ENCODE results near the gene SLC16A3. TPM values are rescaled to one million over a fixed set of nuclear protein-coding genes. Genes with fewer than 3 reads are reported as not detected.

Gene SLC16A3
- total RNA-seq, 1 donor from 2014 or later: 253 TPM

GRCh38 chr17:82262344-82262743 is 33.5 kb downstream of the SLC16A3 start:
- DNase-seq (ENCODE audit: low spot score in 2 of 2): no peak
- intact Hi-C loops (cut with DNase I): no loop called here
- H3K27me3 ChIP-seq: no peaks in the 10 kb centered on the region
- H3K9me3 ChIP-seq: no peaks in the 10 kb centered on the region
- peaks cover 80 to 90% of the 10 kb centered on the region in 2 donors for H3K36me3 ChIP-seq
- H3K4me1 ChIP-seq: peaks cover 4 to 12% of the 10 kb centered on the region in 2 donors
- H3K4me3 ChIP-seq: no peak overlapping the region
- no peak overlapping the region for H3K27ac ChIP-seq
- TF ChIP-seq, protein P1, sequence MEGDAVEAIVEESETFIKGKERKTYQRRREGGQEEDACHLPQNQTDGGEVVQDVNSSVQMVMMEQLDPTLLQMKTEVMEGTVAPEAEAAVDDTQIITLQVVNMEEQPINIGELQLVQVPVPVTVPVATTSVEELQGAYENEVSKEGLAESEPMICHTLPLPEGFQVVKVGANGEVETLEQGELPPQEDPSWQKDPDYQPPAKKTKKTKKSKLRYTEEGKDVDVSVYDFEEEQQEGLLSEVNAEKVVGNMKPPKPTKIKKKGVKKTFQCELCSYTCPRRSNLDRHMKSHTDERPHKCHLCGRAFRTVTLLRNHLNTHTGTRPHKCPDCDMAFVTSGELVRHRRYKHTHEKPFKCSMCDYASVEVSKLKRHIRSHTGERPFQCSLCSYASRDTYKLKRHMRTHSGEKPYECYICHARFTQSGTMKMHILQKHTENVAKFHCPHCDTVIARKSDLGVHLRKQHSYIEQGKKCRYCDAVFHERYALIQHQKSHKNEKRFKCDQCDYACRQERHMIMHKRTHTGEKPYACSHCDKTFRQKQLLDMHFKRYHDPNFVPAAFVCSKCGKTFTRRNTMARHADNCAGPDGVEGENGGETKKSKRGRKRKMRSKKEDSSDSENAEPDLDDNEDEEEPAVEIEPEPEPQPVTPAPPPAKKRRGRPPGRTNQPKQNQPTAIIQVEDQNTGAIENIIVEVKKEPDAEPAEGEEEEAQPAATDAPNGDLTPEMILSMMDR (IDR thresholded peaks at IDR 0.05): no peak

GRCh38 chr17:82263641-82264040 is 34.8 kb downstream of the SLC16A3 start:
- Histone ChIP-seq H3K9me3 (no peaks in the 10 kb centered on the region), H3K36me3 (peaks cover 68 to 80% of the 10 kb centered on the region in 2 donors), H3K4me1 (peaks cover 10 to 20% of the 10 kb centered on the region in 2 donors), H3K27me3 (no peaks in the 10 kb centered on the region), H3K27ac (no peak overlapping the region), H3K4me3 (no peak overlapping the region)
- TF ChIP-seq, protein P1 (IDR thresholded peaks at IDR 0.05): no peak
- intact Hi-C loops (cut with DNase I): no loop called here
- DNase-seq (ENCODE audit: low spot score in 2 of 2): no peak

DNA sequence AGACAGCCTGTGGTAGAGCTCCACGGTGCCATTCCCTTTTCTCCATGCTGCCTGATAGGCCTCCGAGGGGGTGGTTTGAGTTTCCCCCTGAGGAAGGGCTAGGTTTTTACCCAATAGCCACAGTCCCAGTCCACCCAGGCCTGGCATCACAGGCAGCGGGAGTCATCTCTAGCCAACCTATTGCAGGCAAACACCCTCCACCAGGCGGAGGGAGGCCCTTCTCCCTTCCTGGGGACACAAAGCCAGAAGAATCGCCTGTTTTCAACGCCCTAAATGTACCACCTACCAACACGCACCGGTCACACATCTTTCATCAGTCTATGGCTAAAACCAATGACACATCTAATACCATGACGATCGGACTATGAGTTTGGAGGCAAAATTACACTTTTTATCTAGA is 37.3 kb downstream of the SLC16A3 start:
- no peak for DNase-seq (ENCODE audit: low spot score in 2 of 2)
- Histone ChIP-seq H3K4me1 (peaks cover 13 to 29% of the 10 kb centered on the region in 2 donors), H3K9me3 (no peaks in the 10 kb centered on the region), H3K36me3 (peaks cover 50 to 70% of the 10 kb centered on the region in 2 donors), H3K27ac (peak overlapping the region; percentile 91 to 92), H3K27me3 (no peaks in the 10 kb centered on the region), H3K4me3 (no peak overlapping the region)
- TF ChIP-seq, protein P1 (IDR thresholded peaks at IDR 0.05): no peak
- intact Hi-C loops (cut with DNase I): no loop called here

DNA sequence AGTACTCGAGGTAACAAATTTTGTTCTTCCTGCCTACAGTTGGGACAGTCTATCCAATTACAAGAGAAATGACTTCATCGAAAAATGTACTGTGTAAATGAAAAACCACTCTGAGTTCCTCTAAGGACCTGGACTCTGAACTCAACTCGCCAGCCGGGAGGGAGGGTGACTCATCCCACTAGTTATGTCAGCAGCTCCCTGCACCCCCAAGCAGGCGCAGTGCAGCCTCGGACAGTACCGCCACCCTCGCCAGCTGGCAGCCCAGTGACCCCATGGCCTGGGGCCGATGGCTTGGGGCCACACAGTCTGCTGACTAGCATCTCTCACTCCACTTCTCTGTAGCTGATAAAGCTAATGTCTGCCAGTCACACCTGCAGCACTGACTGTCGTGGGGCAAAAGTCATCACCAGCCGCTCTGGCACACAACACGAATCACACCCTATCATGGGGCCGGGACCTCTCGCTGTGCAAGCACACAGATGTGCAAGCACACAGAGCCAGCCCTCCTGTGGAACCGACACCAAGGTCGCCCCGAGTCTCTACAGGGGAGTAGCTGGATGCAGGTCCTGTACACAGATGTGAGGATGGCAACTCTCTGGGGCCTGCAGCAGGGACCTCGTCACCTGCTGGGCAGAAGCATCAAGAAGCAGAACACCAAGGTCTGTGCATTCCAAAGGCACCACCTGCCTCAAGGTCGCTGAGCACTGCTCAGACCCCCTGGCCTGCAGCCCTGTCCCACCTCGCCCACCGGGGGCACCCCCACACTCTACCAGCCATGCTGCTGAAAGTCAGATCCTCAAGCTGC is 38.9 kb downstream of the SLC16A3 start:
- TF ChIP-seq, protein P1 (IDR thresholded peaks at IDR 0.05): no peak
- intact Hi-C loops (cut with DNase I): loop anchor here (1.0 kb wide), 2 partner anchors 24 to 31 kb away; no protein-coding TSS in a partner anchor
- no peaks in the 10 kb centered on the region for H3K9me3 ChIP-seq
- H3K27me3 ChIP-seq: no peaks in the 10 kb centered on the region
- H3K27ac ChIP-seq: peak overlapping the region; percentile 91 to 92
- peaks cover 17 to 38% of the 10 kb centered on the region in 2 donors for H3K4me1 ChIP-seq
- peaks cover 45 to 63% of the 10 kb centered on the region in 2 donors for H3K36me3 ChIP-seq
- peak overlapping the region; percentile 5 to 40 for H3K4me3 ChIP-seq
- DNase-seq (ENCODE audit: low spot score in 2 of 2): peak; percentile 91 to 97

- Histone ChIP-seq H3K4me1 (peaks cover 20 to 45% of the 10 kb centered on the region in 2 donors), H3K27me3 (no peaks in the 10 kb centered on the region), H3K4me3 (no peak overlapping the region), H3K27ac (peak overlapping the region; percentile 29 to 61), H3K36me3 (peaks cover 30 to 48% of the 10 kb centered on the region in 2 donors), H3K9me3 (no peaks in the 10 kb centered on the region)
- TF ChIP-seq, protein P1 (IDR thresholded peaks at IDR 0.05): no peak
- intact Hi-C loops (cut with DNase I): no loop called here
- no peak for DNase-seq (ENCODE audit: low spot score in 2 of 2)
These were observed 40.5 kb downstream of the SLC16A3 start for GRCh38 chr17:82269138-82269881.

Measured in ascending aorta (tissue), 2 donors.